ENCODE measurements around the gene LYPD4.

The LYPD4 gene

DNA sequence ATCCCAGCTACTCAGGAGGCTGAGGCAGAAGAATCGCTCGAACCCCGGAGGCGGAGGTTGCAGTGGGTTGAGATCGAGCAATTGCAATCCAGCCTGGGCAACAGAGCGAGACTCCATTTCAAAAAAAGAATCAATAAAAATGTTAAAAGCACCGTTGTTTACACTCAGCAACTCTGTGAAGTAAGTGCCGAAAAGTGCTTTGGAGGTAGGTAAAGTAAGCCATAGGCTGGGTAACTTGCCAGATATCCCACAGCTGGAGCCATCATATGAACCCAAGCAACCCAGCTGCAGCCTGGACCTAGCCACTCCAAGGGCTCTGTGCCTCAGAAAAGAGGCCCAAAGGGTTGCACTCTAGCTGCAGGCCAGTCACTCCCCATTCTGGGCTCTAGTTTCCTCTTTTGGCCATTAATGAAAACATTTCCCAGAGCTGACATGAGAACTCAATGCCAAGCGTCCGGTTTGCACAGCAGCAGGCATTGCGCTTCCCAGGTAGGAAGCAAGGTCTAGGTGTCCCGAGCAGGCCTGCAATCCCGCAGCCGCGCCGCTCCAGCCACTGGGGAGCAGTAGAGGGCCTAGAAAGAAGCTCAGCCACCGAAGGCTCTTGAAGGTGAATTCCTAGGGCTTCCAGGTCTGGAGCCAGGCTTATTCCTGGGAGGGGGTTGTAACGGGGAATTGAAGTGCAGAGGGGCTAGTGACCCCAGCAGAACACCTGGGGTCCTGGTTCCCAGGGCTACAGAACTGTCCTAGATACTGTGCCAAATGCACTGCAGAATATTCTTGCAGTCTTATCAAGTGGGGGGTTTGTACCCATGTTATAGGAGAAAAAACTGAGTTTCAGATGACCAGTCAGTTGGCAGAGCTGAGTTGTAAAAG, 28.5 kb upstream of the LYPD4 start:
- DNase-seq: no peak

DNA sequence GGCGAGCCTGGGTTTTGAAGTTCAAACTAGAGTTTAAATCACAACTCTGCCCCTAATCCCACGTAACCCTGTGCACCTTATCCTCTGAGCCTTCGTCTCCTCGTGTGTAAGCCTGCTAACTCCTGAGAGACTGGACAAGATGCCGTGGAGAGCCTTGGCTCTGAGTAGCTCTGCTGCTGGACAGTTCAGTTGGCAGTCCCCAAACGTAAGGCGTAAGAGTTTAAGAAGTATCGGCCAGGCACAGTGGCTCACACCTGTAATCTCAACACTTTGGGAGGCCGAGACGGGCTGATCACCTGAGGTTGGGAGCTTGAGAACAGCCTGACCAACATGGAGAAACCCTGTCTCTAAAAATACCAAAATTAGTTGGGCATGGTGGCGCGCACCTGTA, 27.9 kb upstream of the LYPD4 start:
- no peak for DNase-seq

DNA sequence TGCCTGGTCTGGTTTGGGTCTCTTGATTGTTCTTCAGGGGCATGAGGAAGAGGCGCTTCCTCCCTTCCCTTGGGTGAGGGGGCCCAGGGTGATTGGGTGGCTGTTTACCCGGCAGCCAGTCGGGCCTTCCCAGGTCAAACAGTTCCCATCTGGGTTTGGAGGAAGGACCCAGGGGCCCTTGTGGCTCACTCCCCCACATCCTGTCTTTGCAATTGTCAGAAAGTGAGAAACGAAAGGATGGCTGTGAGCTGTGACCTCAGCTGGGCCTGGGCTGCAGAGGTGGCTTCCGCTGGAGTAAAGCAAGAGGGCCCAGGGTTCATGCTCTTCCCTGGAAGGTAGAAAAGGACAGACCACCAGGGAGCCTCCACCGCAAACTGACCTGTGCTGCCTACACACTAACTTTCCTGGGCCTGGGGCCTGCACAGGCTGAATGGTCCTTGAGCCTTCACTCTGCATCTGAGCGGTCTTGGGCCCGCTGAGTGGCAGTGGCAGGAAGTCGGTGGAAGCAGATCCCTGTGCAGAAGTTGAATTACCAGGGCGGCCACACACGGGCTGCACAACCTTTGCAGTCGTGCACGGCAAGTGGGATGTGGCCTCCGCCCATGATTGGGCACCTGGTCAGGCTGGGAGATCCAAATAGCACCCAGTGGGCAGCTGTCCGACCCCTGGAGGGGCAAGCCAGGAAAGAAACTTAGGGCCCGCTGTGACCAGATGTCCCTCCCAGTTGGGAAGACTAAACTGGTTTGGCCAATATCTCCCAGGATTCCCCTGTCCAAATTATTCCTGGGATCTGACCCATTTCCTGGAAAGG, 27.3 kb upstream of the LYPD4 start:
- DNase-seq: no peak

DNA sequence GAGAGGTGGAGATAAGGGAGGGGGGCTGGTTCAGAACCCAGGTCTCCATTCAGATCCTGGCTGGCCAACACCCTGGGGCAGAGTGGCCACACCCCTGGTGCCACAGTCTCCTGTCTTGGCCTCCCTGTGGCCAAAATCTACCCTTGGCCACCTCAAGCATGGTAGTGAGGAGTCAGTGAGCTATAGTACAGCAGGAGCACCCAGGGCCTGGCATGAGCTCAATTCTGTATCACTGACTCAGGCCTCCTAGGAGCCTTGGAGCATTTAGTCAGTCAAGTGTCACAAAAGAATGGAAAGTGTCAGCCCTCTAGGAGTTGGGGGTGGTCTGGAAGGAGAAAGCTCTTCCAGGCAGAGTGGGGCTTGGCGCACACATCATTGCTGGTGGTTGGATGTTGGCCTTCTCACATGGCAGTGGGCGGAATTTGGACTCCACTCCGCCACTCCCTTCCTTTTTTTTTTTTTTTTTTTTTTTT, 26.0 kb upstream of the LYPD4 start:
- no peak for DNase-seq

DNA sequence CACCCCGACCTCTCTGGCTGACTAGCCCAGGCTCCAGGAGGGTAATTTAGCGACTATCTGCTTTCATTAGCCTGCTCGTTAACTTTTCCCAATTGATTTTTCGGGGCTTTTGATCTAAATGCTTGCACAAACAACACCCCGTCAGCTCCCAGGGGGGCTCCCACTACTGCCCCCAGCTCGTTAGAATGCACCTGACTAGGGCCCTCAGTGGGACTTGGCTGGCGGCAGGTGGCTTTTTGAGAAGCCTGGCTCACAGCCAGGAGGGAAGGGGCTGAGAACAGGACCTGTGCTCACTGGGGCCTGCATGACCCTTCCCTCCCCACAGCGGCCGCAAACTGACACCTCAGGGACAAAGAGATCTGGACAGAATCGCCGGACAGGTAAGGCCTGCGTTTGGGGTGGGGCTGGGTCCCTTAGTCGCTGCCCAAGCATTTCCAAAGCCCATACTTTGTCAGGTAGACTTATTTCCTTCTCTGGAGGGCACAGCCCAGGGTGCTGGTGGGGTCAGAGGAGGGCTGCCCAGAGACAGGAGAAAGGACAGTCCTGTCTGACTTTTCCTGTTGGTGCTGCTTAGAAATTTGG, 25.0 kb upstream of the LYPD4 start:
- DNase-seq: no peak

DNA sequence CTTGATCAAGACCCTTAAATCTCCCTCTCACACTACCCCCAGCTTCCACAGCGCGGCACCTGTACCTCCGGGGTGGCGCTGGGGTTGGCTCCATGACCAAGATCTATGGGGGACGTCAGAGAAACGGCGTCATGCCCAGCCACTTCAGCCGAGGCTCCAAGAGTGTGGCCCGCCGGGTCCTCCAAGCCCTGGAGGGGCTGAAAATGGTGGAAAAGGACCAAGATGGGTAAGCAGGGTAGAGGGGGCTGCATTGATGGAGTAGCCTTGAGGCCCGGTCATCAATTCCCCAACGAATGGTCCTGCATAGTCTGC, 24.5 kb upstream of the LYPD4 start:
- no peak for DNase-seq

DNA sequence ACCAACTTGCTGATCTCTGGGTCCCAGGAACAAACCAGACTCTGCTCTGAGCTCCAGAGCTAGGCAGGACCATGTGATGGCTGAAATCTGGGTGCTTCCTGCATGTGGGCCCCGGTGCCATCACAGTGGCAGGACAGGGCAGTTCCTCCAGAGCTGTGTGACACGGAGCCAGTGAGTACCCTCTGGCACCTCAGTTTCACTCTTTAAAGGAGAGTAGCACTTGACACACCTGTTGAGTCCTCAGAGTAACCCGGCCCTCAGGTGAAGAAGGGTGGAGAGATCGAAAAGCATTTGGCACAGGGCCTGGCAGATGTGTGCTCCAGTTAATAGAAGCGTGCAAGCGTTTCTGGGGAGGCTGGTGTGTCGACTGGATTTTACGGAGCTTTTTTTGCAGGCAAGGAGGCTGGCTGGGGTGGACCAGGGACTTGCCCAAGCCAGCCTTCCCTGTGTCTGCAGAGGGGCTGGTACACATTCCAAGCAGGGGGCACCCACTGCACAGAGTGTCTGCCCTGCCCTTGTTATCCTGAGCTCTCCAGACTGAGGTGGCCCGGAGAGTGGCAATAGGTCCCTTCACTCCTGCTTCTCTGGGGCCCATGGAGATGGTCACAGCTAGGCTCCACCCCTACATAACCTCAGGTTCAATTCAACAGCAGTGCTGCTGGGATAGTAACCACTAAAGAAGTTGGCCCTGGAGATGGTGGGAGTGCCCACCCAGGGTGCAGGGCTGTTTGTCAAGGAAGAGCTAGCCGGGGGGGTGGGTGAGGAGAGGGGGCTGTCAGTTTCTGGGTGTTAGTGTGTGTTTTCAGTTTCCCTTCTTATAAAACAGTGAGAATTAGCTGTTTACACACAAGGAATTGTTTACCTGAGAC, 23.9 kb upstream of the LYPD4 start:
- DNase-seq: no peak

DNA sequence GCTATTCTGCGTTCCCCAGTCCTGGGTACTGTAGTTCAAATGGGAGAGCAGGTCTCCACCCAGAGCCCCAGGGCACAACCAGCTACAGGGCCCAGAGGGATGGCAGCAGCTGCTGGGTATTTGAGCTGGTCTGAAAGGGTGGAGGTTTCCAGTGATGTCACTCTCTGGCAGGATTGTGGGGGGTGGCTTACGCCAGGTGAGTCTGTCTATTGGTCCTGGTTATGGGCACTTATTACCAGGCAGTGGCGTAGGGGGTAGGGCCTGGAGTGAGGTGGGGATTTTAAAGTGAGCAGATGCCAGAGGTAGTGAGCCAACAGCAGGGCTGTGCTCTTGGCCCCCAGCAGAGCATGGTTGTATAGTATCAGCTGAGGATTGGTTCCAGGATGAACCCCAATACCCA, 21.8 kb upstream of the LYPD4 start:
- DNase-seq: no peak

DNA sequence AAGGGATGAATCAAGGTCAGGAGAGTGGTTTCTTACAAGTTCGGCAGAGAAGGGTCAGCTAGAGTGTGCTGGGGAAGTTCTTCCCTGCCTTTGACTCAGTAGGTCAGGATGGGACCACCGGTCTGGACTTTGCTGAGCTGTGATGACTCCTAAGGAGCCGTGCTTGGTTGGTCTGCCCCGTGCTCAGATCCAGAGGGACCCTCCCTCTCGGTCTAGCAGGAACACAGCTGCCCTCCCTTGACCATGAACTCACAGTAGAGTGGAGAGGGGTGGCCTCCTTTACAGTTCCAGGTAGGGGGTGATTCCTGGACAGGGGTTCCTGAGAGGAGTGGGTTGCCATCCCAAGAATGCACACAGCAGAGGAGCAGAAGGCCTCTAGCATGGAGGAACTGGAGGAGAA, 19.9 kb upstream of the LYPD4 start:
- DNase-seq: no peak

DNA sequence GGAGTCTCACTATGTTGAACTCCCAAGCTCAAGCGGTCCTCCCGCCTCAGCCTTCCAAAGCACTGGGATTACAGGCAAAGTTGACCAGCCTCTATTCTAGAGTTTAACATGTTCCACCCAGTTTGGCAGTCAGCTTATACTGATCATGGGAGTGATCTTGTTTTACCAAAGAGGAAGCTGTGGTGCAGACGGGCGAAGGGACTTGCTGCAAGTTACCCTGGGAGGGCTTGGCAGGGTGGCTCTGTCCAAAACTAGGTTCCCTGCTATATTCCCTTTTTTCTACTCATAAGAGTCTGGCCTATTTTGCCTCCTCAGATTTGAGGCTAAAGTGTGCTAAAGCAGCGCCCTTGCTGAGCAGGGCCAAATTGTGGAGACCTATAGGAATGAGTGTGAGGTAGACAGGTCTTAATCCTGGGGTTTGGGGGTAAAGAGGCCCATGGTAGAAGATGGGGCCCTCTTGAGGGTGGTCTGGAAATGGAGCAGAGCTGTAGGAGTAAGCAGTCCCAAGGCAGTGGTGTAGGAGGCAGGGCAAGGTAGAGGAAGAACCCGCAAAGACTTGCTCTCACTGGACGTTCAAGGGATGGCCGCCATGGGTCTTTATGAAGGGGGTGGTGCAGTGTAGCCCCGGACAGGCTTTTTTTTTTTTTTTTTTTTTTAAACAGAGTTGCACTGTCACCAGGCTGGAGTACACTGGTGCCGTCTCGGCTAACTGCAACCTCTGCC, 18.9 kb upstream of the LYPD4 start:
- no peak for DNase-seq

DNA sequence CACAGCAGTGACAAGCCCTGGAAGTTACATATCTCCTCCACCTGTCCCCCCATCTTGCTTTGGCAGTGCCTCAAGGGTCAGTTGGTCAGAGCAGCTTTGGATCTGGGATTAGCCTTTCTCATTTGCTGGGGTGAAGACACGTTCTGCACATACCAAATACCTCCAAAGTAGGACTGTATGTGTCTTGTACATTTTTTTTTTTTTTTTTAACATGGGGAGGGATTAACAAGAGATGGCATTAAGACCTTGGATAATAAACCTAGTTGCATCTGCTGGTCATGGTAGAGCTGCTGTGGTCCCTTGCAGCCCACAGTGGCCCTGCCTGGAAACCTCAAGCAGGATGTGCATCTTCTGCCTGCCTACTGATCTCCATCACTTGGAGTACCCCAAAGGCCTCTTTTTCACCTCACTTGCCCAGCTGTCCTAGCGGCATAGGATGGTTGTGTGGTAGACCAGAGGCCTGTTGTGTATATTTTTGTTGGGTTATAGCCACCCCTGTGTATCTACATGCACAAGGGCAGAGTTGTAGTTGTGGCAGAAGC, 18.0 kb upstream of the LYPD4 start:
- DNase-seq: no peak

DNA sequence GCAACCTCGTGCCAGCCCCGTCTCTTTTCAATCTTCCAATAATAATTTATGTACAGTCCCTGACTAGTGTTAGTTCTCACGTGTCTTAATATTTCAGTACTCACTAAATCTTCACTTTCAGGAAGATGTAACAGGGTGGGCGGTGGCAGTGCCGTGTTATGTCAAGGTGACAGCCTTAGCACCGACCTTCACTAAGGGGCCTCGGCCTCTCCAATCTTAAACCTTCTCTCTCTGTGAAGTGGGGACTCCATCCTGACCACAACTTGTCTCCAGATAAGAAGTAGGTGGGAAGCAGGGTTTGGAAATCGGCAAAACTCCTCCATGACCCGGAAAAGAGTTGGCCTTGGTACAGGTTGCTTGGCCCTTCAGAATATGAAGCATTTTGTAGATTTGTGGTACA, 17.4 kb upstream of the LYPD4 start:
- DNase-seq: no peak

DNA sequence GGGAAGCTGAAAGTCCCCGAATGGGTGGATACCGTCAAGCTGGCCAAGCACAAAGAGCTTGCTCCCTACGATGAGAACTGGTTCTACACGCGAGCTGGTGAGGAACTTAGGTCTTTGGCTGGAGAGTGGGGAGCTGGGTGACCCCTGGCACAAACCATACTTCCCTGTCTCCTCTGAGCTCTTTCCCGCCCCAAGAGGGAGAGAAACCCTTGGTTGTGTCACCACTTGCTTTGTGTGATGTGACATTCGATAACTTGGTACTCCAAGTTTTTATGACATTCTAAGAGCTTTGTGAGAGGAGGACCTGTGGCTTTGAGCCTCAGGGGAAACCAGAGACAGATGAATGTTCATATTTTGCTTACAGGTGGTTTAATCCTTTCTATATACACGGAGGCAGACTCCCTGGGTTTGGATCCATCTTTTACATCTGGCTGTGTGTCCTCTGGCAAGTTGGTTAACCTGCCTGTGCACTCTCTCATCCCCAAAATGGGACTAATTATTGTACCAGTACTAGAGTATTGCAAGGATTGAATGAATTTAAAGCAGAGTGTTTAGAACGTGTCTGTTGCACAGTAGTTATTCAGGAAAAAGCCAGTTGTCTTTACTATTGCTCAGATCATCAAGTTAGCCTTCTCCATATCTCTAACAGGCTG, 16.8 kb upstream of the LYPD4 start:
- no peak for DNase-seq

DNA sequence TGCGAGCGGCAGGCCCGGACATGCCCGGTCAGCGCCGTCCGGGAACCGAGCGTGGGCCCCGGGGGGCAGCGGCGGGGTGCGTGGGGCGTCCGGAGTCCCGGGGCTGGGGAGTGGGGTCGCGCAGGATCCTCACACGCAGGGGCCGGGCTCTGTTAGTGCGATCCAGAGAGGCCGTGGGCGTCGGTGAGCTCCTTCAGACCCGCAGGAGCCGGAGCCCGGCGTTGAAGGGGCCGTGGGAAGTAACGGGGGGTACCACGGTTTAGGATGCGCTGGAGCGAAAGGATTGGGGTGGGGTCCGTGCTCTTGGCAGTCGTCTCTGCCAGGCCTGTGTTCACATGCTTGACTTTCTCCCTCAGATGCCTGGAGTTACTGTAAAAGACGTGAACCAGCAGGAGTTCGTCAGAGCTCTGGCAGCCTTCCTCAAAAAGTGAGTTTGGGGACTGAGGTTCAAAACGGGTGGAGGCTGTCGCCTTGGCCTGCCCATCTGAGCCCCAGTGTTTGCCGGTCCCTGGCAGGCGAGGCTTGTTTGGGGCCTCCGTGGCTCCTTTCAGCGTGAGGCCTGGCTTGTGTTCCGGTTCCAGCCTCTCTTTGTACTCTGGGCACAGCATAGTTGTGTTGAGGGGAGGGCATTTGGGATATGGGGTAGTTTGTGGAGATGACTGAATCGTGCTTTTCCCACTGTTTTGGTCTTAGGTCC, 16.1 kb upstream of the LYPD4 start:
- no peak for DNase-seq

DNA sequence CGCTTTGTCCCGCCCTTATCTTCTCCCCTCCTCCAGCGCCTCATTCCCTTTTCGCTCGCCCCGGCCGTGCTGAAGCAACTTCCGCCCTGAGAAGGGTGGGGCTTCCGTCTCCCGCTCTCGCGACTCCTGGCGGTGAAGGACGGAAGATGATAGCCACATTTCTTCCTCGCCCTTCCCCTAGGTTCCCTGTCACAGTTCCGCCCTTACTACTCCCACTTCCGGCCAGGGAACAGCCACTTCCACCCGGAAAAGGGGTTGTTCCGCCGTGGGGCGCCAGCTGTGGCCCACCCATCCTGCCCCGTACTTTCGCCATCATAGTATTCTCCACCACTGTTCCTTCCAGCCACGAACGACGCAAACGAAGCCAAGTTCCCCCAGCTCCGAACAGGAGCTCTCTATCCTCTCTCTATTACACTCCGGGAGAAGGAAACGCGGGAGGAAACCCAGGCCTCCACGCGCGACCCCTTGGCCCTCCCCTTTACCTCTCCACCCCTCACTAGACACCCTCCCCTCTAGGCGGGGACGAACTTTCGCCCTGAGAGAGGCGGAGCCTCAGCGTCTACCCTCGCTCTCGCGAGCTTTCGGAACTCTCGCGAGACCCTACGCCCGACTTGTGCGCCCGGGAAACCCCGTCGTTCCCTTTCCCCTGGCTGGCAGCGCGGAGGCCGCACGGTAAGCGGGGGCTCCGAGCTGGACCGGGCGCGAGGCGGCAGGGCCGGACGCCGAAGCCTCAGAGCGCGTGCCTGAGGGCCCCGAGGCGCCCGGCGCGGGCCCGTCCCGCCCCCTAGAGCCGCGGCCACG, 15.3 kb upstream of the LYPD4 start, which contains the start of gene RPS19:
TSS of gene RPS19 (plus strand) at position 638 of the 801 bp plus-strand sequence. CDS start 520 bp downstream, outside the sequence.
- DNase-seq: peak; percentile 97

DNA sequence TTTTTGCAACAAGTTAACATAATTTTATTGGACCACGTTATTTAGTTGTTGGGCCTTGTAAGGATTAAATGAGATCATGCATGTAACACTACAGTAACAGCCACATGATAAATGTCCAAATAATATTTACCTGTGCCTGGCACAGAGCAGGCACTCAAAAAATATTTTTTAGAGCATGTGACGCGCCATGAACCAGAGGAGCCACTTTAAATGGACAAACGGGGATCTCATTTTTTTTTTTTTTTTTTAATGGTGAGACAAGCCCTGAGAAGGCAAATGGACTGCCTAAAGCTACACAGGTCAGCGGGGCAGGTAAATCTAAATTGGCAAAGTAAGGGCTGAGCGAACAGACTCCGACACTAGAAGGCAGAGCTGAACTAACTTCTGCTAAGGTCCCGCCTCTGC, 14.7 kb upstream of the LYPD4 start:
- DNase-seq: no peak

DNA sequence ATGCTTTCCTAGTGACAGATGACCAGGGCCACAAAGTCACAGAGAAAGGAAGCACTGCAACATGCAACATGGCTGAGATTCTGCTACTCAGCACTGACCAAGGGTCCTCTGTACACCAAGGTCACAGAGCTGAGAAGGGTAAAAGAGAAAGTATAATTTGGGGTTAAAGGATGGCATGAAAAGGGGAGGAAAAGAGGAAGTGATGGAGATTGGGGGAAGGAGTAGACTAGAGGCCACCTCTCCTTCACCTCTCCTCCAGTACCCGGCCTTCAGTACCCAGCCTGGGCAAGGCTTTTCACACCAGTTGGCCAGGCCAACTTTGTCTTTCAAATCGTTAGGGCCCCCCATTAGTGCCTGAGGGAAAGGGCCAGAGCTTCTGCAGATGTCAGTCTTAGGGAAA, 9.3 kb upstream of the LYPD4 start:
- no peak for DNase-seq

DNA sequence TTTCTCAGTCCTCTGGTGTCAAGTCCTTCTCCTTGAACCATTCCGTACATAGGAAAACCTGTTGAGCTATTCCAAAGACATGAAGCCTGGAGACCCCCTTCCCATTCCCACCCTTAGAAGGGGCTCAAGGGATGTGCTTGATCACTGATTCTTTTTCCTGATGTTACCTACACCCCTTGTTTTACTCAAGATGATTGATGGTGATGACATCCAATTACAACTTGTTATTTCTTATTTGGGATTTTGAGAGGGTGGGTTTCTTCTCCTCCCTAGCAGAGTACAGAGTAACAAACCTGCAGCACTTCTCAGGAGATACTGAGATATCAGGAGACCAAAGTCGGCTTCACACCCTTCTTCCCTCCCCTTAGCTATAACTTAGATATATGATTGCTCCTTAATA, 8.9 kb upstream of the LYPD4 start:
- DNase-seq: no peak

DNA sequence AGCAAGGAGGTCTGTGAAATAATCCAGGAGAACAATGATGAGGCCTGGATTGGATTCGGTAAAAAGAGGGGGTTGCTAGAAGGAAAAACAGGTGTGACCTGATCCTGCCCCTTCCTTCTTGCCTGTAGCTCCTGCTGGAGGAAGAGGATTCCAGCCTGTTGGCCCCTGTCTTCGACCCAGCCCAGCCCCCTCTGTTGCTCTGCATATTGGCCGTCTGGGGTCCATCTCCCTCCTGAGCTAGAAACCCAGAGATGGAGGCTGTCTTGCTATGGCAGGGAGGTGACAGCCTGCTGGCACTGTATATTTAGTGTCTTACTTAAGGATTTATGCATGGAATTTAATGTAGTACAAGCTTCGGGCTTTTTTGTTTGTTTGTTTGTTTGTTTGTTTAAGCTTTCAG, 7.0 kb upstream of the LYPD4 start:
- no peak for DNase-seq

DNA sequence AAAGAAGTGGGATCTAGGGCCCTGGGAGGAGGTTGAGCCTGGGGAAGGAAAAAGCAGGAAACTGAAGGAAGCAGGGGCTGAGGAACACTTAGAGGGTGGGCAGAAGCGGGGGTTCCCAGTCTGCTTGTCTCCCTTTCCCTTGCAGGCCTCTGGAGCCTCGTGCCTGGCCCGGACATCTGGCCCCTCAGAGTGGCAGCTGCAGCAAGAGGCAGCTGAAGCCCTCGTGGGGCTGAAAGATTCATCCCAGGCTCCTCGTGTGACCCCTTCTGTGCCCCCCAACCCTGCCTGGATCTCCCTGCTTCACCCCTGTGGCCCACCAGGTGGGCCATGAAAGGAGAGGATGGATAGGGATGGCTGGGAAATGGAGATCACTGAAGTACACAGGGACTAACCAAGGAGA, 5.9 kb upstream of the LYPD4 start:
- no peak for DNase-seq

All from NCI-H446 treated with DMSO at 0.1 percent for 48 hours (cell line).